CD4-positive, CD25-positive, alpha-beta regulatory T cell (primary cell): ENCODE measurements around the gene WIPF1. TPM values are rescaled to one million over a fixed set of nuclear protein-coding genes. Genes with fewer than 3 reads are reported as not detected.

Source experiments
- ATAC-seq, 2 donors: fragments of 150-1000 bp; cut with Tn5 transposase; one replicate each; pipeline ENCODE4 v1.10.0; 2021; ENCODE audit warnings: low read depth in 2 of 2, moderate number of reproducible peaks in 2 of 2, moderate library complexity in 1 of 2
- DNase-seq, 3 donors: peaks; one replicate each; pipeline versions ENCODE4 v3.0.0 to v3.0.0-alpha.2; 2012 to 2022; ENCODE audit warnings: mixed read lengths in 1 of 3
- H3K27ac ChIP-seq: one replicate; pipeline ENCODE4 v1.7.0; 2013; ENCODE audit warnings: mild to moderate bottlenecking, low read length; ENCODE audit not compliant: insufficient read depth, poor library complexity, severe bottlenecking
- H3K27me3 ChIP-seq: one replicate; pipeline ENCODE4 v1.7.0; 2013; ENCODE audit warnings: low read length; ENCODE audit not compliant: control insufficient read depth, insufficient read depth
- H3K36me3 ChIP-seq: one replicate; pipeline ENCODE4 v1.7.0; 2013; ENCODE audit warnings: mild to moderate bottlenecking, low read length, moderate library complexity; ENCODE audit not compliant: control insufficient read depth, insufficient read depth
- H3K4me1 ChIP-seq: 2 replicates; pipeline ENCODE4 v1.7.0; 2013; ENCODE audit warnings: mild to moderate bottlenecking, low read length; ENCODE audit not compliant: insufficient read depth, control insufficient read depth, poor library complexity, severe bottlenecking
- H3K4me3 ChIP-seq: one replicate; pipeline ENCODE4 v1.7.0; 2013; ENCODE audit warnings: low read depth, mild to moderate bottlenecking, low read length, moderate library complexity
- H3K9me3 ChIP-seq, 2 experiments: 1 replicate in 1 of 2; 2 replicates in 1 of 2; pipeline ENCODE4 v1.7.0; 2013; ENCODE audit warnings: low read length in 2 of 2, mild to moderate bottlenecking in 1 of 2, moderate library complexity in 1 of 2; ENCODE audit not compliant: control insufficient read depth in 2 of 2
- H3K27ac Mint-ChIP-seq, 3 donors: one replicate each; pipeline ENCODE4 v1.8.0; 2020 to 2022; ENCODE audit warnings: mild to moderate bottlenecking in 3 of 3, mixed read lengths in 3 of 3, moderate library complexity in 2 of 3
- H3K27me3 Mint-ChIP-seq: one replicate; pipeline ENCODE4 v1.8.0; 2022; ENCODE audit warnings: mild to moderate bottlenecking, mixed read lengths
- H3K36me3 Mint-ChIP-seq: one replicate; pipeline ENCODE4 v1.8.0; 2020; ENCODE audit warnings: mixed read lengths
- H3K4me1 Mint-ChIP-seq, 4 donors: one replicate each; pipeline ENCODE4 v1.8.0; 2020 to 2022; ENCODE audit warnings: mixed read lengths in 4 of 4, mild to moderate bottlenecking in 1 of 4
- H3K4me3 Mint-ChIP-seq, 4 donors: one replicate each; pipeline ENCODE4 v1.8.0; 2020 to 2022; ENCODE audit warnings: mild to moderate bottlenecking in 4 of 4, mixed read lengths in 4 of 4, moderate library complexity in 3 of 4
- H3K9me3 Mint-ChIP-seq, 7 donors: one replicate each; pipeline ENCODE4 v1.8.0; 2020 to 2022; ENCODE audit warnings: mixed read lengths in 7 of 7, mild to moderate bottlenecking in 3 of 7, moderate library complexity in 2 of 7
- polyA plus RNA-seq, 4 donors: library from polyadenylated mRNA; unstranded; fragments of 300-500 nt; fragmentation: Illumina TruSeq; gene quantifications; one replicate each; pipeline ENCODE4 v1.2.3, GENCODE V29; 2021
- total RNA-seq: library from RNA; stranded (reverse); gene quantifications from one replicate; pipeline ENCODE4 v1.2.3, GENCODE V29; 2022

The WIPF1 gene
- total and polyA plus RNA-seq, 5 donors from 2014 or later = 95.5 to 473 (median 110) TPM

- H3K27me3 Mint-ChIP-seq = no peaks in the 10 kb centered on the region
- H3K36me3 ChIP-seq = peaks cover 26% of the 10 kb centered on the region
- H3K9me3 ChIP-seq = no peaks in the 10 kb centered on the region
- DNase-seq (no peak), ATAC-seq (no peak)
- no peaks in the 10 kb centered on the region for H3K27me3 ChIP-seq
- H3K36me3 Mint-ChIP-seq = peaks cover 29% of the 10 kb centered on the region
- H3K4me1 ChIP-seq = peaks cover 85% of the 10 kb centered on the region
- peak overlapping the region; percentile 43 to 76 (median 59) for H3K4me3 Mint-ChIP-seq
- peak overlapping the region; percentile 83 for H3K27ac ChIP-seq
- H3K4me3 ChIP-seq = peak overlapping the region; percentile 16
- no peaks in the 10 kb centered on the region for H3K9me3 Mint-ChIP-seq
- peak overlapping the region; percentile 93 to 95 (median 94) for H3K27ac Mint-ChIP-seq
- H3K4me1 Mint-ChIP-seq = peaks cover 30 to 94% (median 82%) of the 10 kb centered on the region in 4 donors
Observed at GRCh38 chr2:174611006-174611405, 13.4 kb upstream of the WIPF1 start.

DNA sequence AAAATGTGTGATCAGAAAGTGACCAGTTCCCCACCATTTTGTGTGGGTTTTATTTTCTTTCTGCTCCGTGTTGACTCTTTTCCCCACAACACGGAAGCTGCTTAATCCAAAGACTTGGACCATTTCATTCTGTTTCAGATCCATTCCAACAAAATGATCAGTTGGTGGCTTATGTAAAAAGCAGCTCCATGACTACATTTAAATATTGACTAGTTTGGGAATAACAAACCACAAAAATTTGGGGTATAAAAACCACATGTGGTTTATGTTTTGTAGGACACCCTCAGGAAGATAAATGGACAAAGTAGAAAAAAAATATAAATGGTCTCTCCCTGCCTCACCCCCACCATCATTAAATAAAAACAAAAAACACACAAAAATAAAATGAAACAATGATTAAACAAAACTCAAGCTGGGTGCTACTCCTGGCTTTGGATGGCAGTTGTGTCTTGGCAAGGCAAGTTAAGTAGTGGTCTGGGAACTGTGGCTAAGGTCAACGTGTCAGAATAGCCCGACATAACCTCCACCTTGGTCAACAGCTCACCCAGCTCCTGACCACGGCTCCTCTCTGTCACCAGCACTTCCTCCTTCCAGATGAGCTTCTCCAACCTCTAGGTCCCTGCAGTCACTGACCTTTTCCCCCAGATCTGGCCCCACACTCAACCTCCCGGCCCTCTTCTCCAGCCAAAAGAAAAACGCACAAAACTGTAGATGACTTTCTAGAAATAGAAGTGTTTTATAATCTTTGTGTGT, 12.8 kb upstream of the WIPF1 start:
- no peaks in the 10 kb centered on the region for H3K9me3 Mint-ChIP-seq
- H3K36me3 Mint-ChIP-seq = peaks cover 29% of the 10 kb centered on the region
- no peak for DNase-seq
- ATAC-seq = no peak
- H3K4me3 ChIP-seq = peak overlapping the region; percentile 16
- no peaks in the 10 kb centered on the region for H3K9me3 ChIP-seq
- H3K4me1 Mint-ChIP-seq = peaks cover 36 to 94% (median 82%) of the 10 kb centered on the region in 4 donors
- no peaks in the 10 kb centered on the region for H3K27me3 Mint-ChIP-seq
- peak overlapping the region; percentile 83 for H3K27ac ChIP-seq
- H3K27ac Mint-ChIP-seq = peak overlapping the region; percentile 93 to 95 (median 94)
- H3K27me3 ChIP-seq = no peaks in the 10 kb centered on the region
- H3K36me3 ChIP-seq = peaks cover 26% of the 10 kb centered on the region
- peak overlapping the region; percentile 43 to 76 (median 59) for H3K4me3 Mint-ChIP-seq
- H3K4me1 ChIP-seq = peaks cover 85% of the 10 kb centered on the region

GRCh38 chr2:174609261-174609660, 11.7 kb upstream of the WIPF1 start:
- no peaks in the 10 kb centered on the region for H3K9me3 ChIP-seq
- DNase-seq = no peak
- H3K36me3 ChIP-seq = peaks cover 22% of the 10 kb centered on the region
- Mint-ChIP-seq H3K4me1 (peaks cover 36 to 94% (median 80%) of the 10 kb centered on the region in 4 donors), H3K36me3 (peaks cover 21% of the 10 kb centered on the region), H3K27me3 (no peaks in the 10 kb centered on the region), H3K9me3 (no peaks in the 10 kb centered on the region), H3K27ac (peak overlapping the region; percentile 93 to 95 (median 94)), H3K4me3 (peak overlapping the region in 1 of 4 donors; percentile 13)
- no peaks in the 10 kb centered on the region for H3K27me3 ChIP-seq
- H3K4me1 ChIP-seq = peaks cover 77% of the 10 kb centered on the region
- no peak for ATAC-seq
- no peak overlapping the region for H3K4me3 ChIP-seq
- H3K27ac ChIP-seq = peak overlapping the region; percentile 83

DNA sequence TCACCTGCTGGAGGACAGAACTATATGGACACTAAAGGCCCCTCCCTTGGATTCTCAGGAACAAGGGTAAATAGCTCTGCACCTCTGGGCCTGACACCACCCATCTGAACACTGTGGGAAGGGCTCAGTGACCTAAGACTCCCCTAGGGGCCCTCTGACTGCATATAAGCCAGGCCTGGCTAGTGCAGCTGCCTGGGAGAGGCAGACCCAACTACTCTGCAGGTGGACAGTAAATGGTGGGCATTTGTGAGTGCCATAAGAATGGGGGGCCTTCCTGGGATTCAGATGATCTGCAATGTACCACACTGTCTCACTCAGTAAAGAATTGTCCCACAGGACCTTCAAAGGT, 11.2 kb upstream of the WIPF1 start:
- H3K4me1 Mint-ChIP-seq = peaks cover 36 to 93% (median 78%) of the 10 kb centered on the region in 4 donors
- Histone ChIP-seq H3K4me1 (peaks cover 73% of the 10 kb centered on the region), H3K27me3 (no peaks in the 10 kb centered on the region), H3K4me3 (peak overlapping the region; percentile 55), H3K9me3 (no peaks in the 10 kb centered on the region), H3K27ac (peak overlapping the region; percentile 83), H3K36me3 (peaks cover 18% of the 10 kb centered on the region)
- DNase-seq (no peak), ATAC-seq (peak in 1 of 2 donors; percentile 10)
- H3K36me3 Mint-ChIP-seq = peaks cover 17% of the 10 kb centered on the region
- peak overlapping the region; percentile 63 to 92 (median 70) for H3K4me3 Mint-ChIP-seq
- H3K9me3 Mint-ChIP-seq = no peaks in the 10 kb centered on the region
- peak overlapping the region; percentile 93 to 95 (median 94) for H3K27ac Mint-ChIP-seq
- H3K27me3 Mint-ChIP-seq = no peaks in the 10 kb centered on the region

- DNase-seq (peak in 2 of 3 donors; percentile 20 to 73), ATAC-seq (peak; percentile 59 to 65)
- Mint-ChIP-seq H3K9me3 (no peaks in the 10 kb centered on the region), H3K4me1 (peaks cover 40 to 93% (median 78%) of the 10 kb centered on the region in 4 donors), H3K4me3 (peak overlapping the region; percentile 63 to 92 (median 70)), H3K36me3 (peaks cover 20% of the 10 kb centered on the region), H3K27me3 (no peaks in the 10 kb centered on the region), H3K27ac (peak overlapping the region; percentile 93 to 95 (median 94))
- peak overlapping the region; percentile 83 for H3K27ac ChIP-seq
- H3K27me3 ChIP-seq = no peaks in the 10 kb centered on the region
- H3K4me1 ChIP-seq = peaks cover 72% of the 10 kb centered on the region
- peak overlapping the region; percentile 55 for H3K4me3 ChIP-seq
- peaks cover 17% of the 10 kb centered on the region for H3K36me3 ChIP-seq
- no peaks in the 10 kb centered on the region for H3K9me3 ChIP-seq
Observed at GRCh38 chr2:174607989-174608865, 10.6 kb upstream of the WIPF1 start.

GRCh38 chr2:174607584-174607983, 10.0 kb upstream of the WIPF1 start:
- H3K4me1 ChIP-seq = peaks cover 79% of the 10 kb centered on the region
- Mint-ChIP-seq H3K4me1 (peaks cover 47 to 94% (median 80%) of the 10 kb centered on the region in 4 donors), H3K27me3 (no peaks in the 10 kb centered on the region), H3K4me3 (peak overlapping the region; percentile 63 to 92 (median 70)), H3K9me3 (no peaks in the 10 kb centered on the region), H3K36me3 (peaks cover 18% of the 10 kb centered on the region), H3K27ac (peak overlapping the region; percentile 93 to 95 (median 94))
- H3K4me3 ChIP-seq = peak overlapping the region; percentile 55
- ATAC-seq (no peak), DNase-seq (no peak)
- H3K27me3 ChIP-seq = no peaks in the 10 kb centered on the region
- H3K27ac ChIP-seq = peak overlapping the region; percentile 83
- H3K36me3 ChIP-seq = peaks cover 15% of the 10 kb centered on the region
- no peaks in the 10 kb centered on the region for H3K9me3 ChIP-seq

DNA sequence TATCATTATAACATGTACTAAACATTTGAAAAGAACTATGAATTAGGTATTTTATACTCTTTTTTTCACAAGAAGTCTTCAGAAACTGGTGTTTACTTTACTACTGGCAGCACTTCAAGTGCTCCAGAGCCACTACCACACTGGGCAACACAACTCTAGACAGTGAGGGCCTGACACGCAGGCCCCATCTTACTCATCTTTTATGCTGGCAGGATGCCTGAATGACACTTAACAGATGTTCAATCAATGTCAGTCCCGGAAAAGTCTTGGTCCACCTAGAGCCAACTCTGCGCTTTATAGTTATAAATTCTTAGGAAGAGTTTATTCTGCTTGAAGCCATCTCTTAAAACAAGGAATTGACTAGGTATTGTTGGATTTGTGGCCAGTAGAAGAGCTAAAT, 8.7 kb upstream of the WIPF1 start:
- Histone ChIP-seq H3K36me3 (peaks cover 15% of the 10 kb centered on the region), H3K4me1 (peaks cover 80% of the 10 kb centered on the region), H3K9me3 (no peaks in the 10 kb centered on the region), H3K27me3 (no peaks in the 10 kb centered on the region), H3K4me3 (peak overlapping the region; percentile 63), H3K27ac (peak overlapping the region; percentile 83)
- H3K4me3 Mint-ChIP-seq = peak overlapping the region in 3 of 4 donors; percentile 42 to 52 (median 44)
- no peaks in the 10 kb centered on the region for H3K9me3 Mint-ChIP-seq
- peak overlapping the region; percentile 93 to 95 (median 95) for H3K27ac Mint-ChIP-seq
- peak in 1 of 3 donors; percentile 68 for DNase-seq
- ATAC-seq = peak; percentile 68 to 71
- peaks cover 46 to 95% (median 84%) of the 10 kb centered on the region in 4 donors for H3K4me1 Mint-ChIP-seq
- H3K36me3 Mint-ChIP-seq = peaks cover 16% of the 10 kb centered on the region
- no peaks in the 10 kb centered on the region for H3K27me3 Mint-ChIP-seq
